ENCODE measurements around the gene NR6A1.

NR6A1 gene

DNA sequence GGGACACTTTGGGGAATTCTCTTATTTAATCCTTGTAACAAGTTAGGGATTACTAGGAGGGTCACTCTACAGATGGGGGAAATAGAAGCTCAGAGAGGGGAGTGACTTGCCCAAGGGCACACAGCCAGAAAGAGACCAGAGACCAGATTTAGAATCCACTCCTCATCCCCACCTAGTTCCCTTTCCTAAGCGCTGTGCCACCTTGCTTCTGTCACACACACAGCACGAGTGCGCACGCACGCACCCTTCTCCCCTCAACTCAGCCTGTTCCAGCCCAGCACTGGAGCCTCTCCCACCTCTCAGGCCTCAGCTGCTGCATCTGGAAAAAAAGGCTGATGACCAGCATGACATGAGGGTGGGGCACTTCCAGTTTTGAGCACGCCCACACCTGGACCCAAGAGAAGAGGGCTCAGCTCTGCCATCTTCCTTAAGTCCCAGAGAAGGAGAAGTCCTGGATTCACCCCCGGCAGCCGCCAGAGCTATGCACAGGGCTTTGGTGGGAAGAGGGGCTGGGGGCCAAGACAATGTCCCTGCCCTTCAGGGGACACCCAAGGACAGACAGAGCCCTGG lies 282.4 kb downstream of the NR6A1 start:
- DNase-seq (ENCODE audit: low spot score): no peak

DNA sequence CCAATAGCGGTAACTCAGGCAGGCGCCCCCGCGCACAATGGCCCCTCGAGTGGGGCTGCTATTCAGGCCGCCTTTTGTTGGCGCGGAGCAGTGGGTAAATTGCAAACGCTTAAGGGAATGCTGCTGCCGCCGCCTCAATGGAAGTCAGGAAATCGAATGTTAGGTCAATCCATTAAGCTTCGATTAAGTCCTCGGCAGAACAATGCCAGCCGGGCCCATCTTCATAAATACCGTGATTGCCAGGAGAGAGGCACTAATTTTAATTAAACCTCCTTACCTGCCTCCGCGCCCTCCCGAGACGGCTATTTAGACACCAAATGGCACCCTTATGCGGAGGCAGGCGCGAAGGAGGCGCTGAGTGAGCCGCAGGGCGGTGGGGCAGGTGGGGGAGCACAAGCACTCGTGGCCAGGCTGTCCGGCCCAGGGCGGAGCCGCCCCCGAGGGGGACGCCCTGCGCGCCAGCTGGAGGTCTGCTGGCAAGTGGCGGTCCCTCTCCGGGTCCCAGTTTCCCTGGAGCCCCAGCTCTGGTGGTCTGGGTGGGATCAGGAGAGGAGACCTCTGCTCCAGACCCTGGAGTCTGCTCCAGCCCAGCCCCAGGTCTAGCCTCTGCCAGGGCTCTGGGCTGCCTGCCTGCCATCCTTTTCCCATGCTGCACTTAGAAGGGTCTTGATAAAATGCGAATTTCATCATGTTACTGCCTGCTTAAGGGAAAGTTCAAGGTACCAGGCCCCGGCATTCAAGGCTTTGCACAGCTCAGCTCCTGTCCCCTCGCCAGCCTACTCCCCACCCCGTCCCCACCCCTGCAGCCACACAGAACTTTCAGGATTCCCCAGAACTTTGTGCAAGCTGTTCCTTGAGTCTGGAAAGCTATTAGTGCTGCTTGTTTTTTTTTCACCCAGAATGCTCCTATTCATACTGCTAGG lies 283.6 kb downstream of the NR6A1 start:
- DNase-seq (ENCODE audit: low spot score): no peak

DNA sequence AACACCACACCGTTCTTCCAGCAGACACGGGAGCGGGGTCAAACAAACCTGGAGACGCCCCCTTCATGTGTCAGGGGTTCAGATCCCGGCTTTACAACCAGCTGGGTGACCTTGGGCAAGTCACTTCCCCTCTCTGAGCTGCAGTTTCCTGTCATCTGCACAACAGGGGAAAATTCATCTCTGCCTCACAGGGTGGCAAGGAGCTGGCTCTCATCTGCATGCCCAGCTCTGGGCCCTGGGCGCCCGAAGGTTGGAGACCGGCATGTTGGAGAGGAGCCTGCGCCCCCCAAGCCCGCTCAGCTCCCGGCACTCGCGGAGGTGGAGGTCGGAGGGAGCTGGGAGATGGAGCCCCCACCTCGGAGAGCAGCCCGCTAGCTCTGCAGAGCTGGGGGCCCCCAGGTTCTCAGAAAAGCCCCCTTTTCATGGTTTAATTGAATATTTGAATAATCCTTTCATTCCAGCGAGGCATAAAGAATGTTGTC lies 284.3 kb downstream of the NR6A1 start:
- no peak for DNase-seq (ENCODE audit: low spot score)

GRCh38 chr9:124485936-124486335 lies 285.2 kb downstream of the NR6A1 start:
- no peak for DNase-seq (ENCODE audit: low spot score)

GRCh38 chr9:124485201-124485600 lies 285.9 kb downstream of the NR6A1 start:
- no peak for DNase-seq (ENCODE audit: low spot score)

GRCh38 chr9:124483481-124483880 lies 287.6 kb downstream of the NR6A1 start:
- DNase-seq (ENCODE audit: low spot score): no peak

DNA sequence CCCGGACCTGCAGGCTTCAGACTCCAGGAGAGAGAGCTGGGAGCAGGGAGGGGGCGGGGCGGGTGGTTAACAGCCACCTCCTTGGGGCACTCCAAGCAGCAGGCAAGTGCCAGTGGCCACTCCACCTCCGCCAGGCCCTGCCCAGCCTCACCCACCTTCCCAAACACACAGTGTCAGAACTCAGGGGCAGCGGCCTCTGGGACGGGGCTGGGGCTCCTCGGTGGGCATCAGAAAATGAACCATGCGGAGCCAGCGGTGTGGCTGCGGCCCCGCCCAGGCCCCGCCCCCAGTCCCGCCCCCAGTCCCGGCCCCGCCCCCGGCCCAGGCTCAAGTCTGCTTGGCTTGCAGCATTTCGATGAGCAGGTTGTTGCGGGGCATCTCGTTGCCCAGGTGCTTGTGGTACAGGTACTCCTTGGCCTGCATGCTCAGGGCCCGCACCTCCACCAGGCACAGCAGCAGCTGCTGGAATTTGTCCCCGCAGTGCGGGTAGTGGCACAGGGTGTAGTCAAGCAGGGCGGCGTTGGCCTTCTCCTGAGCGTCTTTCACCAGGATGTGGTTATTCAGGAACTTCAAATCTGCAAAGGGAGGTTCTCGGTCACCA lies 288.6 kb downstream of the NR6A1 start:
- DNase-seq (ENCODE audit: low spot score): no peak

GRCh38 chr9:124481115-124481514 lies 290.0 kb downstream of the NR6A1 start:
- DNase-seq (ENCODE audit: low spot score): no peak

DNA sequence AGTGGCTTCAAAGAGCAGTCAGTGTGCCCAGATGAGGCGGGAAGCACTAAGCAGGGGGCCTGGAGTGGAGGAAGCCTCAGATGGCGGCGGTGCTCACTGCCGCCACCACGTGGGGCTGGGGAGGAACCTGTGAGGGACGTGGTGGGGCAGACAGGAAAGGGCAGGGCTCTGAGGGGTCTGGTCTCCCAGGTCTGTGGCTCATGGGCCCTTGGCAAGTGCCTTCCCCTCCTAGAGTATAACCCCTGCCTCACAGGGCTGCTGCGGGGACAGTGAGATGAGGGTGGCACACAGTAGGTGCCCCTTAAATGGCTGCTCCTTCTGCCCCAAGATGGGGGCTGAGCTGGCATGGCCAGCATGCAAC lies 290.5 kb downstream of the NR6A1 start:
- DNase-seq (ENCODE audit: low spot score): no peak

DNA sequence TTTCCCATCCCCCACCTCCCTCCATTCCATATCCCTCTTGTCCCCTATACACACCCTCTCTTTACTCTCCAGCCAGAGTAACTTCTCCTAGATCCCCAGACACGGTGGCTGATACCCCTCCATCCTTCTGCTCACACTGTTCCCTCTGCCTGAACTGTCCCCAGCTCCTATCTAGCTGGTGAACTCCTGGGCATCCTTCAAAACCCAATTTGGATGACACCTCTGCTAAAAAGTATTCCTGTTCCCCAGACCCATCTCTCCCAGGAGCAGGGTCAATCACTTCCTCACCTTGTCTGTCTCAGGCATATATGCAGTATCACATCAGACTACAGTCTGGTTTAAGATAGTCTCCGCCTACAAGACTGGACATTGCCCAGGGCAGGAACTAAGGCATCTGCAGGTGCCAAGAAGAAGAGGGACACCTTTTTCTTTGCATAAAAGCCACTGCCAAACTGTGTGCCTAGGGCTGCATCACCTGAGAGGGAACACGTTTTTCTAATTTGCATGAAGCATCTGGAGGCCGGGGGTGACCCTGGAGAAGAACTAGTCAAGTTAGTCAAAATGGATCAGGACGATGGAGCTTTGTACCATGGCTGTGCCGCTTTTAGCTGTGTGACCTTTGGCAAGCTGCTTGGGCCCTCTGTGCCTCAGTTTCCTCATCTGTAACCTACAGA lies 291.0 kb downstream of the NR6A1 start:
- DNase-seq (ENCODE audit: low spot score): no peak

GRCh38 chr9:124479371-124479770 lies 291.7 kb downstream of the NR6A1 start:
- no peak for DNase-seq (ENCODE audit: low spot score)

GRCh38 chr9:124478354-124478753 lies 292.8 kb downstream of the NR6A1 start:
- no peak for DNase-seq (ENCODE audit: low spot score)

DNA sequence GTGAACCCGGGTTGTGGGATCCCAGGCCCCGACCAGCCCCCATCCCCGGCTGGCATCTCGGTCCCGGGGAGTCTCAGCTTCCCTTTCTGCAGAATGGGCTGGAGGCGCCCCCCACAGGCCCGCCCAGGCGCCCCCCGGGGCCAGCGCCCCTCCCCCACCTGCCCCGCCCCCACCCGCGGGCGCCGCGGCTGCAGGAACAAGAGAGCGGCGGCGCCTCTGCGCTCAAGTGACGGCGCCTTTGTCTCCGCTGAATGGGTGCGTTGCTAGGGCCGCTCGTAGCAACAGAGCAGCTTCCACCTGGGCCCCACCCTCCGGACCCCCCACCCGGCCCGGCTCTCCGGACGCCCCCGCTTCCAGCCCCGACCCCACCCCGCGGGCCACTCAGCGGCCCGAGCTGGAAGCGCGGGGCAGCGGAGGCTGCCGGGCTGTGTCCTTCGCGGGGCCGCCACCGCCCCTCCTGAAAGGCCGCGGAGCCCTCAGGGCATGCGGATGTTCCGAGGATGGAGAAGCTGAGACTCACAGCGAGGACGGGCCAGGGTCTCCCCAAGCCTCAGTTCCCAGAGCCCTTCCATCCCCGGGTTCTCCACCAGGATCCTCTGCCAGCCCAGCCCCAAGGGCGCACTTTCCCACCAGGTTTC lies 293.3 kb downstream of the NR6A1 start:
- DNase-seq (ENCODE audit: low spot score): no peak

DNA sequence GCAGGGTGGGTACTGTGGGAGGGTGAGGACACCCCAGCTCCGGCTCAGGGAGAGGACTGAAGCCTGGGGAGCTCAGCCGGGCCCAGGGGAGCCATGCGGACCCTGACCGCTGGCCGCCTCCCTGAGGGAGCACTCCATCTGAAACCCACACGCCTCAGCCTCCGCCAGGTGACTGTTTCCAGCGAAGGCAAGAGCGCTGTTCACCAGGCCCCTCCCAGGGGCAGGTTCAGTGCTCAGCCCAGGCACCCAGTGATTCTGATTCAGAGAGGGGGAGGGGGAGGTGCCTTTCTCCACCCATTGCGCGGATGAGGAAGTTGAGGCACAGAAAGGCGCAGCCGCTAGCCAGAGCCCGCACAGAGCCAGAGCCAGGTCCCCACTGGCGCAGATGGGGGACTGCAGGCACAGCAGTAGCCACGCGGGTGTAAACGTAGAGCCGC lies 293.9 kb downstream of the NR6A1 start:
- no peak for DNase-seq (ENCODE audit: low spot score)

GRCh38 chr9:124475868-124476690 lies 295.0 kb downstream of the NR6A1 start:
- no peak for DNase-seq (ENCODE audit: low spot score)

- no peak for DNase-seq (ENCODE audit: low spot score)
Measured at GRCh38 chr9:124475158-124475867, 295.8 kb downstream of the NR6A1 start.

DNA sequence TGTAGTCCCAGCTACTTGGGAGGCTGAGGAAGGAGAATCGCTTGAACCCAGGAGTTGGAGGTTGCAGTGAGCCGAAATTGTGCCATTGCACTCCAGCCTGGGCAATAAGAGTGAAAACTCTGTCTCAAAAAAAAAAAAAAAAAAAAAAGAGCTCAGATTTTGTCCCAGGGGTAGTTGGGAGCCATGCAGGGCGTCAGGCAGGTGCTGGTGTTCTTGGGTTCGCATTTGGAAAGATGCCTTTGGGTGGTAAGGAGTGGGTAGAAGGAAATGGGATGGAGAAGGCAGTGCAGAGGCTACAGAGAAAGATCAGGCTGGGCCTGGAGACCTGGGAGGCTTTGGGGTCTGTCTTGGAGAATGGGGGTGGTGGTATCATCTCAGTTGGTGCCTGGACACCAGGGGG lies 297.0 kb downstream of the NR6A1 start:
- no peak for DNase-seq (ENCODE audit: low spot score)

DNA sequence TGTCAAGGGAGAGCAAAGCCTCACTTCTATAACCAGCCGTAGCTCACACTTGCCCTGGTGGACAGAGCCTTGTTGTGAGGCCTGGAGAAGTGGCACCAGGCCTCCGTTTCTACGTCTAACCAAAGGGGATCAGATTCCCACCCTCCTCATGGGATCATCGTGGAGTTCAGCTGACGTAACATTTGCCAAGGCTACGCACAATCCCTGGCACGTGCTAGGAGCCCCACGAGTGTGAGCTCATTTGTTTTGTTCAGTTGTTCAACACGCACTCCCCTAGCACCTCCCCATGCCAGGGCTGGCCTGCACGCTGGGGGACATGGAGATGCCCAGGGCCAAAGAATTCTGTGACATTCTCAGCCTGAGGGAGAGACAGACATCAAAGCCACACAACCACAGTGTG lies 297.8 kb downstream of the NR6A1 start:
- no peak for DNase-seq (ENCODE audit: low spot score)

- no peak for DNase-seq (ENCODE audit: low spot score)
Measured at GRCh38 chr9:124472770-124473169, 298.3 kb downstream of the NR6A1 start.

DNA sequence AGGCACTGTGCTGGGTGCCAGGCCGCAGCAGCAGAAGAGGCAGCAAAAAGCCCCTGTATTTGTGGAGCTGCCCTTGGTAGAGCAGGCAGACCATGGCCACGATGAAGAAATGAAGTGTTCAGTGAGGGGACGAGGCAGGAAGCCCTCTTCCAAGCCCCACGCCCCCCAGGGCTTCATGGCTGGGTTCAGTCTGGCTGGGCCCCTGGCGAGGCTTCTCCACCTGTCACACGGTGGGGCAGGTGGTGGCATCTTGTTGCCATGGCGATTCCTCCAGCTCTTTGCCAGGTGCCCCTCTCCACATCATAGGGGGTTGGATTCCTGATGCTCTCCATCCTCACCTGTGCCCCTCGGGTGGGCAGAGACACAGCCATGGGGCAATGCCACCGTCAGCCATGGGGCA lies 299.4 kb downstream of the NR6A1 start:
- DNase-seq (ENCODE audit: low spot score): no peak

- no peak for DNase-seq (ENCODE audit: low spot score)
Measured at GRCh38 chr9:124470726-124471125, 300.4 kb downstream of the NR6A1 start.

Measured in LoVo (cell line).